GM12878 (cell line): ENCODE measurements around the gene TBC1D8. TPM values are rescaled to one million over a fixed set of nuclear protein-coding genes. Genes with fewer than 3 reads are reported as not detected.

ENCODE experiments used
- ATAC-seq: fragments of 200-7000 bp; cut with Tn5 transposase; 3 replicates; pipeline ENCODE4 v1.9.1; 2020; ENCODE audit warnings: mild to moderate bottlenecking, moderate library complexity
- BruUV-seq: library from RNA; stranded (reverse); fragments of 400-500 nt; replicated peaks from 2 replicates; lab custom pipeline; 2021; lab: Mats Ljungman, UMichigan
- CTCF ChIA-PET: fragments of 300-600 bp; sonication (Branson Sonifier 250); formaldehyde crosslinking; extraction: SDS; loops from one replicate; lab custom pipeline; 2021; ENCODE audit warnings: inconsistent platforms; lab: Yijun Ruan, JAX
- POLR2A ChIA-PET: fragments of 350-600 bp; formaldehyde crosslinking; extraction: SDS; loops from one replicate; lab custom pipeline; 2021; ENCODE audit warnings: inconsistent platforms; lab: Charles Lee
- RAD21 ChIA-PET: fragments of 300-600 bp; sonication (Branson Sonifier 250); formaldehyde crosslinking; loops from one replicate; lab custom pipeline; 2023; ENCODE audit warnings: antibody characterized with exemption; ENCODE audit not compliant: unreplicated experiment; lab: Charles Lee
- SMC1A ChIA-PET: fragments of 300-600 bp; sonication (Branson Sonifier 250); formaldehyde crosslinking; loops from one replicate; lab custom pipeline; 2023; ENCODE audit not compliant: unreplicated experiment, uncharacterized antibody; lab: Charles Lee
- DNase-seq: peaks from one replicate; pipeline ENCODE4 v3.0.0-alpha.2; 2011; ENCODE audit warnings: low read depth, low spot score
- FAIRE-seq: peaks from 3 replicates; lab custom pipeline; 2011; peaks lifted over from hg19 to GRCh38; lab: Jason Lieb, UNC
- H2AFZ ChIP-seq: 2 replicates; pipeline ENCODE4 v1.6.0; 2011; ENCODE audit warnings: low read depth, low read length, control low read depth; ENCODE audit not compliant: control insufficient read depth
- H3K27ac ChIP-seq: 2 replicates; pipeline ENCODE4 v1.5.1; 2011; ENCODE audit warnings: control low read depth; ENCODE audit not compliant: control insufficient read depth, insufficient read depth
- H3K27me3 ChIP-seq, 2 experiments: replicated peaks in 1 of 2; 2 replicates each; pipeline versions ENCODE4 v1.6.0 to v1.6.1; 2011; ENCODE audit warnings: low read length in 1 of 2; ENCODE audit not compliant: control insufficient read depth in 2 of 2, insufficient read depth in 2 of 2
- H3K36me3 ChIP-seq, 2 experiments: 2 replicates each; pipeline ENCODE4 v1.5.1; 2011; ENCODE audit warnings: low read length in 1 of 2; ENCODE audit not compliant: control insufficient read depth in 2 of 2, insufficient read depth in 2 of 2
- H3K4me1 ChIP-seq: 2 replicates; pipeline ENCODE4 v1.6.1; 2011; ENCODE audit warnings: mild to moderate bottlenecking, low read length, moderate library complexity, mixed read lengths; ENCODE audit not compliant: control insufficient read depth, insufficient read depth
- H3K4me2 ChIP-seq: 2 replicates; pipeline ENCODE4 v1.6.0; 2011; ENCODE audit warnings: control low read depth; ENCODE audit not compliant: control insufficient read depth, insufficient read depth
- H3K4me3 ChIP-seq: fragments of 200-600 bp; sonication (generic); 2 replicates; pipeline ENCODE4 v1.5.1; 2016
- H3K79me2 ChIP-seq: 2 replicates; pipeline ENCODE4 v1.6.0; 2011; ENCODE audit warnings: low read length; ENCODE audit not compliant: control insufficient read depth, insufficient read depth
- H3K9ac ChIP-seq: 2 replicates; pipeline ENCODE4 v1.8.0; 2011; ENCODE audit warnings: low read length, control low read depth, mixed read lengths; ENCODE audit not compliant: control insufficient read depth, insufficient read depth
- H3K9me3 ChIP-seq: replicated peaks from 3 replicates; pipeline ENCODE4 v1.5.1; 2011; ENCODE audit warnings: mild to moderate bottlenecking, low read length; ENCODE audit not compliant: control insufficient read depth, insufficient read depth
- H4K20me1 ChIP-seq: 2 replicates; pipeline ENCODE4 v1.6.0; 2011; ENCODE audit not compliant: control insufficient read depth, insufficient read depth
- CBFB ChIP-seq: IDR thresholded peaks from 2 replicates; pipeline ENCODE4 v1.6.1; 2016; ENCODE audit warnings: antibody characterized with exemption, low read depth
- KAT2A ChIP-seq: conservative IDR thresholded peaks from 2 replicates; pipeline ENCODE4 v1.6.1; 2011; ENCODE audit warnings: low read depth, low read length; ENCODE audit not compliant: control insufficient read depth
- MYC ChIP-seq: IDR thresholded peaks from 2 replicates; pipeline ENCODE4 v1.6.1; 2011; ENCODE audit warnings: mild to moderate bottlenecking, low read length, moderate library complexity, inconsistent platforms; ENCODE audit not compliant: insufficient read depth, insufficient replicate concordance, insufficient read length, severe bottlenecking
- PML ChIP-seq: IDR thresholded peaks from 2 replicates; pipeline ENCODE4 v1.6.1; 2012; ENCODE audit warnings: low read length, inconsistent platforms
- WGBS: methylation state at CpG from one replicate; pipeline ENCODE4 v1.1.6; 2016; ENCODE audit warnings: low lambda C conversion rate; ENCODE audit not compliant: insufficient replicate concordance, insufficient coverage; ENCODE audit errors: missing lambda C conversion rate; 5-methylcytosine and 5-hydroxymethylcytosine counted together
- in situ Hi-C: fragments of 300-500 bp; cut with MboI; formaldehyde crosslinking; loops from 9 replicates; pipeline ENCODE4 v1.14.3; 2018; ENCODE audit warnings: mixed read lengths
- intact Hi-C: fragments of 100-400 bp; cut with micrococcal nuclease; formaldehyde crosslinking; loops from one replicate; pipeline ENCODE4 v1.14.2; 2022; ENCODE audit not compliant: unreplicated experiment
- polyA plus RNA-seq, 11 experiments: library from polyadenylated mRNA; depleted of rRNA in 4 of 11; unstranded in 6 of 11; stranded (reverse) in 5 of 11; fragments of >200 nt; fragmentation: Nextera tagmentation in 4 of 11; fragmentation: Illumina TruSeq in 1 of 11; extraction: Ambion mirVana in 4 of 11; extraction: Trizol in 1 of 11; gene quantifications; 1 replicate in 1 of 11; 2 replicates in 10 of 11; pipeline versions ENCODE4 v1.2.1 to v1.2.3, GENCODE V29; 2011 to 2016; ENCODE audit warnings: inconsistent platforms in 2 of 11, missing spikeins in 2 of 11, low read depth in 1 of 11
- total RNA-seq, 4 experiments: library from RNA; depleted of rRNA in 3 of 4; stranded (reverse); fragments of >200 nt in 3 of 4; fragmentation: Illumina TruSeq in 1 of 4; extraction: Trizol in 1 of 4; gene quantifications; 2 replicates each; pipeline versions ENCODE4 v1.2.1 to v1.2.3, GENCODE V29; 2013 to 2021
- TF ChIP-seq, protein P1 (sequence below): IDR thresholded peaks from 2 replicates; pipeline ENCODE4 v1.6.1; 2012; ENCODE audit warnings: improper control_type of control experiment, low read depth, low read length; ENCODE audit not compliant: insufficient replicate concordance
- TF ChIP-seq, protein P2 (sequence below): fragments of 450-650 bp; IDR thresholded peaks from 2 replicates; pipeline ENCODE4 v1.6.1; 2017; ENCODE audit warnings: mild to moderate bottlenecking, low read depth, inconsistent platforms; ENCODE audit not compliant: poor library complexity, severe bottlenecking

TBC1D8 gene
- total and polyA plus RNA-seq, 10 of the 15 experiments (the other 5 are each of a cell fraction or from before 2014, with no cell fraction given) = 0.80 to 4.9 (median 4.4) TPM

DNA sequence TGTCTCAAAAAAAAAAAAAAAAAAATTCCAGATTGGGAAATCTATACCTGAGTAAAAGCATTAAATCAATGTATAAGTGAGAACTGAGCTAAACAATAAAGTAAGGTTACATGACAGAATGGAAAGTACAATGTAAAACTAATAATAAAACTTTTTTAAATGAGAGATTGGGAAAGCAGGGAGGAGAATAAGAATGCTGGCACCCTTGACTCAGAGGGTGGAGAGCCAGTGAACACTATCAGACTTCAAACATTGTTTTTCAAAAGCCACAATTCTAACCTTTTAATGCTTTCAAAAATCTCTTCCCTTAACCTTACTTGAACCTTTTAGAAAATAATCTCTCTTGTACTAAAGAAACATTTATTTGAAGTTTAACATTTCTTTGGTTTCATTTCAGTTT, 63.5 kb downstream of the TBC1D8 start (continued):
- TF ChIP-seq, protein P1, sequence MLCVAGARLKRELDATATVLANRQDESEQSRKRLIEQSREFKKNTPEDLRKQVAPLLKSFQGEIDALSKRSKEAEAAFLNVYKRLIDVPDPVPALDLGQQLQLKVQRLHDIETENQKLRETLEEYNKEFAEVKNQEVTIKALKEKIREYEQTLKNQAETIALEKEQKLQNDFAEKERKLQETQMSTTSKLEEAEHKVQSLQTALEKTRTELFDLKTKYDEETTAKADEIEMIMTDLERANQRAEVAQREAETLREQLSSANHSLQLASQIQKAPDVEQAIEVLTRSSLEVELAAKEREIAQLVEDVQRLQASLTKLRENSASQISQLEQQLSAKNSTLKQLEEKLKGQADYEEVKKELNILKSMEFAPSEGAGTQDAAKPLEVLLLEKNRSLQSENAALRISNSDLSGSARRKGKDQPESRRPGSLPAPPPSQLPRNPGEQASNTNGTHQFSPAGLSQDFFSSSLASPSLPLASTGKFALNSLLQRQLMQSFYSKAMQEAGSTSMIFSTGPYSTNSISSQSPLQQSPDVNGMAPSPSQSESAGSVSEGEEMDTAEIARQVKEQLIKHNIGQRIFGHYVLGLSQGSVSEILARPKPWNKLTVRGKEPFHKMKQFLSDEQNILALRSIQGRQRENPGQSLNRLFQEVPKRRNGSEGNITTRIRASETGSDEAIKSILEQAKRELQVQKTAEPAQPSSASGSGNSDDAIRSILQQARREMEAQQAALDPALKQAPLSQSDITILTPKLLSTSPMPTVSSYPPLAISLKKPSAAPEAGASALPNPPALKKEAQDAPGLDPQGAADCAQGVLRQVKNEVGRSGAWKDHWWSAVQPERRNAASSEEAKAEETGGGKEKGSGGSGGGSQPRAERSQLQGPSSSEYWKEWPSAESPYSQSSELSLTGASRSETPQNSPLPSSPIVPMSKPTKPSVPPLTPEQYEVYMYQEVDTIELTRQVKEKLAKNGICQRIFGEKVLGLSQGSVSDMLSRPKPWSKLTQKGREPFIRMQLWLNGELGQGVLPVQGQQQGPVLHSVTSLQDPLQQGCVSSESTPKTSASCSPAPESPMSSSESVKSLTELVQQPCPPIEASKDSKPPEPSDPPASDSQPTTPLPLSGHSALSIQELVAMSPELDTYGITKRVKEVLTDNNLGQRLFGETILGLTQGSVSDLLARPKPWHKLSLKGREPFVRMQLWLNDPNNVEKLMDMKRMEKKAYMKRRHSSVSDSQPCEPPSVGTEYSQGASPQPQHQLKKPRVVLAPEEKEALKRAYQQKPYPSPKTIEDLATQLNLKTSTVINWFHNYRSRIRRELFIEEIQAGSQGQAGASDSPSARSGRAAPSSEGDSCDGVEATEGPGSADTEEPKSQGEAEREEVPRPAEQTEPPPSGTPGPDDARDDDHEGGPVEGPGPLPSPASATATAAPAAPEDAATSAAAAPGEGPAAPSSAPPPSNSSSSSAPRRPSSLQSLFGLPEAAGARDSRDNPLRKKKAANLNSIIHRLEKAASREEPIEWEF = no peak

DNA sequence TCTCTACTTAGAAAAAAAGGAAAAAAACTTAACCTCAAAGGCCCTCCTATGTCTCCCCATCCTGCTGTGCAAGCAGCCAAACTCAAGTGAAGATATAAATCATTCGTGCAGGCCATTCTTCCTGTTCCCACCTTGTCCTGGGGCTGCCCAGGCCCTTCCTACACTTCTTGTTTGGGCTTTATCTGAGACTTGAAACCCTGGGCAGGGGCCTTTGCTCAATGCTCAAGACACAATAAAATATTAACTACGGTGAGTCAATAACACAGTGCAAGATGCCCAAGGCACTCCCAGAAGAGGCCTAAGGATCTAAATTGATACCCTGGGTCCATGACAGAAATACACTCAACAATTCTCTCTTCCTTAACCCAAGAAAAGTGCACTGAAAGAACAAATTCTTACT, 67.6 kb downstream of the TBC1D8 start:
- CTCF ChIA-PET = no interaction called here
- no peak for DNase-seq
- Histone ChIP-seq H3K36me3 (no peaks in the 10 kb centered on the region), H3K4me2 (no peak overlapping the region), H3K27ac (no peak overlapping the region), H3K9me3 (no peaks in the 10 kb centered on the region), H3K79me2 (no peaks in the 10 kb centered on the region; the same call in 1 of the 2 replicates), H3K27me3 (no peaks in the 10 kb centered on the region), H3K4me1 (peaks cover 15% of the 10 kb centered on the region; the same call in 1 of the 2 replicates), H3K9ac (no peak overlapping the region), H4K20me1 (no peaks in the 10 kb centered on the region), H3K4me3 (no peak overlapping the region), H2AFZ (no peak overlapping the region)
- in situ Hi-C loops (no loop called here), intact Hi-C loops (no loop called here)
- no peak for FAIRE-seq
- POLR2A ChIA-PET = no interaction called here
- RAD21 ChIA-PET = no interaction called here
- TF ChIP-seq CBFB (no peak), PML (no peak), MYC (no peak), KAT2A (no peak)
- TF ChIP-seq, protein P1 = no peak
- TF ChIP-seq, protein P2, sequence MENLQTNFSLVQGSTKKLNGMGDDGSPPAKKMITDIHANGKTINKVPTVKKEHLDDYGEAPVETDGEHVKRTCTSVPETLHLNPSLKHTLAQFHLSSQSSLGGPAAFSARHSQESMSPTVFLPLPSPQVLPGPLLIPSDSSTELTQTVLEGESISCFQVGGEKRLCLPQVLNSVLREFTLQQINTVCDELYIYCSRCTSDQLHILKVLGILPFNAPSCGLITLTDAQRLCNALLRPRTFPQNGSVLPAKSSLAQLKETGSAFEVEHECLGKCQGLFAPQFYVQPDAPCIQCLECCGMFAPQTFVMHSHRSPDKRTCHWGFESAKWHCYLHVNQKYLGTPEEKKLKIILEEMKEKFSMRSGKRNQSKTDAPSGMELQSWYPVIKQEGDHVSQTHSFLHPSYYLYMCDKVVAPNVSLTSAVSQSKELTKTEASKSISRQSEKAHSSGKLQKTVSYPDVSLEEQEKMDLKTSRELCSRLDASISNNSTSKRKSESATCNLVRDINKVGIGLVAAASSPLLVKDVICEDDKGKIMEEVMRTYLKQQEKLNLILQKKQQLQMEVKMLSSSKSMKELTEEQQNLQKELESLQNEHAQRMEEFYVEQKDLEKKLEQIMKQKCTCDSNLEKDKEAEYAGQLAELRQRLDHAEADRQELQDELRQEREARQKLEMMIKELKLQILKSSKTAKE = no peak
- ATAC-seq = no peak
- BruUV-seq = no TSS peak
- SMC1A ChIA-PET = no interaction called here
- WGBS = 14% methylated on average over 2 of the region's 2 CpGs
